Activated CD8-positive, alpha-beta memory T cell treated with anti-CD3 and anti-CD28 coated beads, Interleukin-2, amount 50 U/mL, for 48 hours (primary cell): ENCODE results near the gene HOXB3.

Source experiments
- DNase-seq: peaks from one replicate; pipeline ENCODE4 v3.0.0-alpha.2; 2020

HOXB3 gene

GRCh38 chr17:48582750-48583069 is 7.3 kb downstream of the HOXB3 start:
- DNase-seq, result no peak

- DNase-seq, result no peak
These were observed 10.1 kb downstream of the HOXB3 start for GRCh38 chr17:48579760-48580554.

GRCh38 chr17:48579471-48579759 is 10.6 kb downstream of the HOXB3 start:
- no peak for DNase-seq

- DNase-seq, result no peak
These were observed 11.2 kb downstream of the HOXB3 start for GRCh38 chr17:48578616-48579470.

GRCh38 chr17:48577946-48578615 is 12.0 kb downstream of the HOXB3 start, which contains the start of gene HOXB4:
TSS of gene HOXB4 (minus strand) at chr17:48578350. CDS start at chr17:48578319, 31 bp downstream.
- peak; percentile 77 for DNase-seq

GRCh38 chr17:48577330-48577945 is 12.6 kb downstream of the HOXB3 start:
- DNase-seq, result no peak

GRCh38 chr17:48576479-48577309 is 13.3 kb downstream of the HOXB3 start:
- DNase-seq, result no peak

GRCh38 chr17:48575673-48576478 is 14.2 kb downstream of the HOXB3 start:
- no peak for DNase-seq

- no peak for DNase-seq
These were observed 14.9 kb downstream of the HOXB3 start for GRCh38 chr17:48575066-48575582.

- DNase-seq, result no peak
These were observed 15.5 kb downstream of the HOXB3 start for GRCh38 chr17:48574505-48575065.

- no peak for DNase-seq
These were observed 18.1 kb downstream of the HOXB3 start for GRCh38 chr17:48571826-48572417.

GRCh38 chr17:48571024-48571818 is 18.8 kb downstream of the HOXB3 start:
- DNase-seq, result no peak

- DNase-seq, result no peak
These were observed 19.6 kb downstream of the HOXB3 start for GRCh38 chr17:48570325-48571023.

- DNase-seq, result no peak
These were observed 20.2 kb downstream of the HOXB3 start for GRCh38 chr17:48569674-48570324.

- DNase-seq, result no peak
These were observed 20.8 kb downstream of the HOXB3 start for GRCh38 chr17:48569240-48569582.

GRCh38 chr17:48568499-48569239 is 21.4 kb downstream of the HOXB3 start:
- DNase-seq, result no peak

- no peak for DNase-seq
These were observed 22.2 kb downstream of the HOXB3 start for GRCh38 chr17:48567646-48568354.
